T-helper 1 cell treated with Interleukin-12 subunit alpha and Interleukin-12 subunit beta and Interleukin-4 antibody, amounts not matched to agents 30 μg/mL and 1 μg/mL, for 36 hours (primary cell): ENCODE measurements around the gene RERE.

Experiments used
- H3K27ac Mint-ChIP-seq: one replicate; pipeline ENCODE4 v1.8.0; 2021; ENCODE audit warnings: mild to moderate bottlenecking, mixed read lengths
- H3K27me3 Mint-ChIP-seq: one replicate; pipeline ENCODE4 v1.8.0; 2021; ENCODE audit warnings: low read depth, mixed read lengths
- H3K36me3 Mint-ChIP-seq: one replicate; pipeline ENCODE4 v1.8.0; 2021; ENCODE audit warnings: low read depth, mixed read lengths
- H3K4me1 Mint-ChIP-seq: one replicate; pipeline ENCODE4 v1.8.0; 2021; ENCODE audit warnings: low read depth, mixed read lengths
- H3K4me3 Mint-ChIP-seq: one replicate; pipeline ENCODE4 v1.8.0; 2021; ENCODE audit warnings: mild to moderate bottlenecking, moderate library complexity, mixed read lengths
- H3K9me3 Mint-ChIP-seq: one replicate; pipeline ENCODE4 v1.8.0; 2021; ENCODE audit warnings: mixed read lengths

Gene RERE

DNA sequence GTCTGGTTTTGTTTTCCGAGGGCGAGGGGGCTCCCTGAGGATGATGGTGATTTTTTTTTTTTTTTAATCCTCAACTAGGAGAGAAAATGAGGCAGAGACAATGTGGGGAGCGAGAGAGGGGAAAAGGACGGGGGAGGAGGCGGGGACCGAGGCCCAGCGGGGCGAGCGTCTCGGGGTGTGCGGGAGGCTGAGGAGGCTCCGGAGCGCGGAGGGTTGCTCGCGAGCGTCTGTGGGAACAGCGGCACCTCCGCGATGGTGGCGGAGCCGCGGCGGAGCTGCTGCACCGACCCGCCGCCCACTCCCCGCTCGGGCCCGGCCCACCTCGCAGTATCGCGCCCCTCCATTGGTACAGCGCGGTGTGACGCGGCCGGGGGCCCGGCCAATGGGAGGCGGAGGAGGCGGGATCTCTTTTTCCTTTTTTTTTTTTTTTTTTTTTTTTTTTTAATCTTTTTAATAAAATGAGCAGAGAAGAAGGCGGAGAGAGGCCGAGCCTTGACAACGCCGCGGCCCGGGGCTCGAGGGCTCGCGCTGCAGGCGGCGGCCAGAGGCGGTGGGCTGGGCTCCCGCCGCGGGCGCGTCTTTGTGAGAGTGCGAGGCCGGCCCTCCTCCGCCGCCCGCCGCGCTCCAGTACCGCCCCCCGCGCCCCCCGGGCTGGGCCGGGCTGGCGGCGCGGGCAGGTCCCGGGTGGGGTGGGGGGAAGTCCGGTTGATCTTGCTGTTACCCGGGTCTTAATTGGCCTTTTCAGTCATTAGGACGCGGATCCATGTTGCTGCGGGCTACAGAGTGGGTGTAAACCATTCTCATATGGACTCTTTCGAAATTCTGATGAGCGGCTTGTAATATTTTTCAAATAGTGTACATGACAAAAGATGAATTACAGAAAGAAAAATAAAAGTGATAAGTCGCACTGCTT is at the start of gene RERE:
RERE (minus strand) TSS at position 229 of the 913 bp plus-strand sequence.
- no peaks in the 10 kb centered on the region for H3K36me3 Mint-ChIP-seq
- H3K9me3 Mint-ChIP-seq = no peaks in the 10 kb centered on the region
- peak within 1 kb of the TSS; percentile 88 for H3K4me3 Mint-ChIP-seq
- peaks cover 30% of the 10 kb centered on the region for H3K27me3 Mint-ChIP-seq
- peak within 1 kb of the TSS; percentile 88 for H3K27ac Mint-ChIP-seq
- H3K4me1 Mint-ChIP-seq = peaks cover 29% of the 10 kb centered on the region

GRCh38 chr1:8866792-8867415 is 49.5 kb upstream of the RERE start:
- Mint-ChIP-seq H3K27ac (peak overlapping the region; percentile 65), H3K4me1 (peaks cover 50% of the 10 kb centered on the region), H3K9me3 (no peaks in the 10 kb centered on the region), H3K36me3 (peaks cover 87% of the 10 kb centered on the region), H3K4me3 (no peak overlapping the region), H3K27me3 (no peaks in the 10 kb centered on the region)

- no peaks in the 10 kb centered on the region for H3K9me3 Mint-ChIP-seq
- no peaks in the 10 kb centered on the region for H3K27me3 Mint-ChIP-seq
- peaks cover 87% of the 10 kb centered on the region for H3K36me3 Mint-ChIP-seq
- H3K4me1 Mint-ChIP-seq = peaks cover 44% of the 10 kb centered on the region
- no peak overlapping the region for H3K4me3 Mint-ChIP-seq
- H3K27ac Mint-ChIP-seq = peak overlapping the region; percentile 65
These were observed 48.8 kb upstream of the RERE start for GRCh38 chr1:8866173-8866791.

DNA sequence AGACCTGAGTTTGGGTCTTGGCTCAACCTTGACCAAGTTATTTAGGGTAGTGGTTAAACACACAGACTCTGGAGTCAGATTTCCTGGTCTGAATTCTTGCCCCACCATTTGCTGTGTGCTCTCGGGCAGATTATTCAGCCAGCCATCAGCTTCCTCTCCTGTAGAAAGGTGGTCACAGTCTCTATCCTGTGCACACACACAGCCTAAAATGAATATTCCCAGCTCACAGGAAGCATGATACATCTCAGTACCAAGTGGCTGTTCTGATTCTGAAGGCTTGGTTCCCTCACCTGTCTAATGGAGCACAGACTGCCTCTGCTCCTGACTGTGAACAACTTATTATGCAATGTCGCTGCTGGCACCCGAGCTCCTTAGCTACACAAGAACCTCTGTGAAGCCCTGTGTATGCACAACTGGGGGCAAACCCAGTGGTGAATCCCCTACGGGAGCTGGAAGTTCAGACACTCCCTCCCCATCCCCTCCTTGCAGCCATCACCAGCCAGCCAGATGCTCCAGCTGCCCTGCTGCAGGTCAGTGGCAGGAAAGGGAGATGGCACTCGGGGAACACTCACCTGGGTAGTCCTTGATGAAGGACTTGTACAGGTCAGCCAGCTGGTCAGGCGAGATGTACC is 47.4 kb upstream of the RERE start:
- Mint-ChIP-seq H3K36me3 (peaks cover 84% of the 10 kb centered on the region), H3K4me1 (peaks cover 40% of the 10 kb centered on the region), H3K9me3 (no peaks in the 10 kb centered on the region), H3K27ac (no peak overlapping the region), H3K27me3 (no peaks in the 10 kb centered on the region), H3K4me3 (no peak overlapping the region)

DNA sequence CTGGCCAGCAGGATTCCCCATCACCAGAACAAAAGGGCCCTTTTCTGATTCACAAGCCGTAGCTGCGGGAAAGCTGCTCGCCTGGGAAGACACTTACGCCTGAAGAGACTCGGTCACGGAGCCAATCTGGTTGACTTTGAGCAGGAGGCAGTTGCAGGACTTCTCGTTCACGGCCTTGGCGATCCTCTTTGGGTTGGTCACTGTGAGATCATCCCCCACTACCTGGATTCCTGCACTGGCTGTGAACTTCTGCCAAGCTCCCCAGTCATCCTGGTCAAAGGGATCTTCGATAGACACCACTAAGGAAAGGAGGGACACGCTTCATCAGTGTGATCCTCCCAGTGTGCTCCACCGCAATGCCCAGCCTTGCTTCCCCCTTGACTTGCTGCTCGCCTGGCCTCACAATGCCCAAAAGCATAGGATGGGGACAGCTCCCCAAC is 46.4 kb upstream of the RERE start:
- Mint-ChIP-seq H3K4me3 (no peak overlapping the region), H3K9me3 (no peaks in the 10 kb centered on the region), H3K27me3 (no peaks in the 10 kb centered on the region), H3K36me3 (peaks cover 82% of the 10 kb centered on the region), H3K27ac (no peak overlapping the region), H3K4me1 (peaks cover 41% of the 10 kb centered on the region)

DNA sequence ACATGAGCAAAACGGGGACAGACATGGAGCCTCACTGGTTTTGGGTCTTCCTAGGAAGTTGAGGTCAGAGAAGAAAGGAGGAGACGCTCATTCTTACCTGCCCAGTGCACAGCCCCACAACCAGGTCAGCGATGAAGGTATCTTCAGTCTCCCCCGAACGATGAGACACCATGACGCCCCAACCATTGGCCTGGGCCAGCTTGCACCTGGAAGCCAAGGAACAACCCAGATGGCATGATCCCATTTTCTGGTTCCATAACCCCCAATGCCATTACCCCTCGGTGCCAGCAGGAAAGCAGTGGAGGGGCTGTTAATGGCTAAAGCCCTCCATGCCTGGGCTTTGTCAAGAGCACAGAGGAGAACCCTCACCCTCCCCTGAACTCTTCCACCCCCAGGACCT is 45.7 kb upstream of the RERE start:
- peaks cover 86% of the 10 kb centered on the region for H3K36me3 Mint-ChIP-seq
- H3K4me1 Mint-ChIP-seq = peaks cover 47% of the 10 kb centered on the region
- H3K27ac Mint-ChIP-seq = peak overlapping the region; percentile 45
- no peak overlapping the region for H3K4me3 Mint-ChIP-seq
- no peaks in the 10 kb centered on the region for H3K9me3 Mint-ChIP-seq
- no peaks in the 10 kb centered on the region for H3K27me3 Mint-ChIP-seq

GRCh38 chr1:8862528-8862927 is 45.1 kb upstream of the RERE start:
- Mint-ChIP-seq H3K27me3 (no peaks in the 10 kb centered on the region), H3K4me1 (peaks cover 46% of the 10 kb centered on the region), H3K9me3 (no peaks in the 10 kb centered on the region), H3K4me3 (no peak overlapping the region), H3K36me3 (peaks cover 83% of the 10 kb centered on the region), H3K27ac (peak overlapping the region; percentile 45)

DNA sequence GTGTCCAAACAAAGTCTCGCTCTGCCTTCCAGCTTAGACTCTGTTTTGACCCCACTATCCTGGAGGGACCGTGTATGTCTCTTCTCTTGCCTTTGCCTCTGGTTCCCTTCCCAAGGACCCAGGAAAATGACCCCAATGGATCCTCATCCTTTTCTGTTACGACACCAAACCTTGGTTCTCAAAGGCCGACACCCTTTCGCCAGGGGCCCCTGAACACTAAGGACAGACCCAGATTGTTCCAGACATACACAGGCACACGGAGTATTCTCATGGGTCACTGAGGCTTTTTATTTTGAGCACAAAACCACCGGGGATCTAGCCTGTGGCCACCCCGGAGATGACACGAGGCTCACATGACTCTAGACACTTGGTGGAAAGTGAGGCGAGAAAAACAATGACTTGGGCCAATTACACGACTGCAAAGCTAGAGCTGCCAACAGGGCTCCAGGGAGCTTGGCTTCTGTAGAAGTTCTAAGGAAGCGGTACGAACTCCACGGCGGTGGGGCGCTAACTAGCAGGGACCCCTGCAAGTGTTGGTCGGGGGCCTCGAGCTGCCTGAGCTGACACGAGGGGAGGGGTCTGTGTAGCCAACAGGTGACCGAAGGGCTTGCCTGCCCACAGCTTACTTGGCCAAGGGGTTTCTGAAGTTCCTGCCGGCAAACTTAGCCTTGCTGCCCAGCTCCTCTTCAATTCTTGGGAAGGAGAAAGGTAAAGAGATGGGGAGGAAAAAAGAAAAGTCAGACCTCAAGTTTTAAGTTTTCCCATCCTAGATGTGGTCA is 43.5 kb upstream of the RERE start:
- Mint-ChIP-seq H3K9me3 (no peaks in the 10 kb centered on the region), H3K4me1 (peaks cover 40% of the 10 kb centered on the region), H3K36me3 (peaks cover 82% of the 10 kb centered on the region), H3K27me3 (no peaks in the 10 kb centered on the region), H3K4me3 (no peak overlapping the region), H3K27ac (no peak overlapping the region)

DNA sequence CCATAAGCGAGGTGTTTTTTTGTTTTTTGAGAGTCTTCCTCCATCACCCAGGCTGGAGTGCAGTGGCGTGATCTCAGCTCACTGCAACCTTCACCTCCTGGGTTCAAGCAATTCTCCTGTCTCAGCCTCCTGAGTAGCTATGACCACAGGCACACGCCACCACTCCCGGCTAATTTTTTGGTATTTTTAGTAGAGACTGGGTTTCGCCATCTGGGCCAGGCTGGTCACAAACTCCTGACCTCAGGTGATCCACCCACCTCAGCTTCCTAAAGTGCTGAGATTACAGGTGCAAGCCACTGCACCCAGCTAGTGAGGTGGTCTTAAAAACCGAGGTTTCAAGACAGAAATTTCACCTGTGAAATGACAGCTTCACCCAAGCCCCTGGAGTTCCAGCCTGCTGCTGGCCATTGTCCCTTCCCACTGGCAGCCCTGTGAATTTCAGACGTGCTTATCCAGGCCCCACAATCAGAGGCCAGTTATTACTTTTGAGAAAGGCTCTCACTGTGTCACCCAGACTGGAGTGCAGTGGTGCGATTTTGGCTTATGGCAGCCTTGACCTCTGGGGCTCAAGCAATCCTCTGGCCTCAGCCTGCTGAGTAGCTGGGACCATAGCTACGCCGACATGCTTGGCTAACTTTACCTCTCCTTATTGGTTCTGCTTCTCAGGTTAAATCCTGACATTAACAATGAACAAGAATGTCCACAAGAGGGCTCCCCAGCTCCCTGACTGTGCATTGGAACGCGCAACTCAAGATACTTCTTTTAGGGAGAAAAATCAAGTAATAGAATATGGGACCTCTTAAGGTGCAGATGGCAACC is 41.7 kb upstream of the RERE start:
- Mint-ChIP-seq H3K27me3 (no peaks in the 10 kb centered on the region), H3K9me3 (no peaks in the 10 kb centered on the region), H3K36me3 (peaks cover 71% of the 10 kb centered on the region), H3K27ac (peak overlapping the region; percentile 77), H3K4me1 (peaks cover 39% of the 10 kb centered on the region), H3K4me3 (no peak overlapping the region)

DNA sequence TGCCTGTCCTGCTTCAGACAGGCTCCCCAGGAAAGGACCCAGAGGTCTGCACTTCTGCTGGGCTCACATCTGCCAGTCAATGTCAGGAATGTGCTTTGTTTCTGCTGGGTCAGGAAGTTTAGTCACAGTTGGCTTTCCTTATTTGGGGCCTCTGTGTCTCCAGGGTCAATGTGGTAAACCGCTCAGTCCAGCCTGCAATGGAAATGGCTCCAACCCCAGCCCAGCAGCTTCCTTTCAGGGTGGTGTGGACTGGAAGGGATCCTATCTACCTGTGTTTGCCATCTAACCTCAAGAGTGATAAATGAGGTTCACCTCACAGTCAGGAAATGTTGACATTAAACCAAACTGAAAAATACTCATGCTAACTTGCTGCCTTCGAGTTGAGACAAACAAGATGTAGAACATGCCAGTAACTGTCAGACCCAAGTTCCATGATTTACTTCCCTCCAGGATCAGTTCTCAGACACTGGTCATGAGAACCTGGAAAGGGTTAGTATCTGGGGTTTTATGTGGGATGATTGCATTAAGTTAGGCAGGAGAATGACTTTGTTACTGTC is 40.8 kb upstream of the RERE start:
- Mint-ChIP-seq H3K27ac (peak overlapping the region; percentile 77), H3K36me3 (peaks cover 62% of the 10 kb centered on the region)

GRCh38 chr1:8856689-8857412 is 39.4 kb upstream of the RERE start:
- peaks cover 25% of the 10 kb centered on the region for H3K4me1 Mint-ChIP-seq
- H3K36me3 Mint-ChIP-seq = peaks cover 50% of the 10 kb centered on the region
- H3K27ac Mint-ChIP-seq = peak overlapping the region; percentile 9
- H3K9me3 Mint-ChIP-seq = no peaks in the 10 kb centered on the region
- no peaks in the 10 kb centered on the region for H3K27me3 Mint-ChIP-seq
- no peak overlapping the region for H3K4me3 Mint-ChIP-seq

More for the DNA sequence above, 40.8 kb upstream of the RERE start:
- Mint-ChIP-seq H3K9me3 (no peaks in the 10 kb centered on the region), H3K4me3 (peak overlapping the region; percentile 2), H3K4me1 (peaks cover 35% of the 10 kb centered on the region), H3K27me3 (no peaks in the 10 kb centered on the region)

- Mint-ChIP-seq H3K4me1 (peaks cover 14% of the 10 kb centered on the region), H3K27me3 (no peaks in the 10 kb centered on the region), H3K9me3 (no peaks in the 10 kb centered on the region), H3K36me3 (peaks cover 27% of the 10 kb centered on the region), H3K27ac (no peak overlapping the region), H3K4me3 (no peak overlapping the region)
These were observed 36.8 kb upstream of the RERE start for GRCh38 chr1:8854240-8854639.
